MM.1S (cell line): ENCODE measurements around the gene ZNF275.

Source experiments
- DNase-seq: peaks from one replicate; pipeline ENCODE4 v3.0.0-alpha.2; 2015
- H2AFZ ChIP-seq: fragments of 300-600 bp; sonication (generic); 2 replicates; pipeline ENCODE4 v1.6.0; 2016; ENCODE audit warnings: antibody characterized with exemption, low read length
- H3F3A ChIP-seq: fragments of 300-600 bp; sonication (generic); 2 replicates; pipeline ENCODE4 v1.6.1; 2016; ENCODE audit warnings: mild to moderate bottlenecking, antibody characterized with exemption, low read length, moderate library complexity, mixed read lengths; ENCODE audit not compliant: insufficient read depth
- H3K27ac ChIP-seq: fragments of 300-600 bp; sonication (generic); 2 replicates; pipeline ENCODE4 v1.5.1; 2016; ENCODE audit warnings: mild to moderate bottlenecking, low read length
- H3K27me3 ChIP-seq: fragments of 300-600 bp; sonication (generic); replicated peaks from 2 replicates; pipeline ENCODE4 v1.6.0; 2016; ENCODE audit warnings: low read length; ENCODE audit not compliant: insufficient read depth
- H3K36me3 ChIP-seq: fragments of 300-600 bp; sonication (generic); replicated peaks from 2 replicates; pipeline ENCODE4 v1.6.1; 2016; ENCODE audit warnings: mild to moderate bottlenecking, low read length, mixed read lengths; ENCODE audit not compliant: insufficient read depth
- H3K4me1 ChIP-seq: fragments of 300-600 bp; sonication (generic); 2 replicates; pipeline ENCODE4 v1.6.1; 2016; ENCODE audit warnings: low read length, mixed read lengths
- H3K4me2 ChIP-seq: fragments of 300-600 bp; sonication (generic); 2 replicates; pipeline ENCODE4 v1.6.0; 2016; ENCODE audit warnings: low read depth, low read length
- H3K4me3 ChIP-seq: fragments of 300-600 bp; sonication (generic); 2 replicates; pipeline ENCODE4 v1.5.1; 2016; ENCODE audit warnings: low read length, mixed read lengths
- H3K79me2 ChIP-seq: fragments of 300-600 bp; sonication (generic); 2 replicates; pipeline ENCODE4 v1.6.1; 2016; ENCODE audit warnings: mixed run types, low read length, mixed read lengths
- H3K9ac ChIP-seq: fragments of 300-600 bp; sonication (generic); 2 replicates; pipeline ENCODE4 v1.6.1; 2016; ENCODE audit warnings: low read length, mixed read lengths
- H3K9me2 ChIP-seq: fragments of 300-600 bp; sonication (generic); replicated peaks from 2 replicates; pipeline ENCODE4 v1.6.1; 2016; ENCODE audit warnings: mild to moderate bottlenecking, low read length, mixed read lengths; ENCODE audit not compliant: insufficient read depth
- H3K9me3 ChIP-seq: fragments of 300-600 bp; sonication (generic); replicated peaks from 2 replicates; pipeline ENCODE4 v1.6.1; 2016; ENCODE audit warnings: mild to moderate bottlenecking, low read length, mixed read lengths; ENCODE audit not compliant: insufficient read depth
- H4K20me1 ChIP-seq: fragments of 300-600 bp; sonication (generic); 2 replicates; pipeline ENCODE4 v1.6.1; 2016; ENCODE audit warnings: mild to moderate bottlenecking, low read length, moderate library complexity, mixed read lengths; ENCODE audit not compliant: insufficient read depth
- EZH2 ChIP-seq: fragments of 300-600 bp; sonication (generic); optimal IDR thresholded peaks from 2 replicates; pipeline ENCODE3; 2017; ENCODE audit warnings: low read depth, mild to moderate bottlenecking, antibody characterized with exemption, low read length, mixed read lengths
- EZH2phosphoT487 ChIP-seq: fragments of 300-600 bp; sonication (generic); IDR thresholded peaks from 2 replicates; pipeline ENCODE4 v1.6.1; 2018; ENCODE audit warnings: antibody characterized with exemption, low read length
- TF ChIP-seq, protein P1 (sequence below): fragments of 300-600 bp; sonication (generic); IDR thresholded peaks from 2 replicates; pipeline ENCODE4 v1.5.1; 2016; ENCODE audit warnings: antibody characterized with exemption, low read length, mixed read lengths

Gene ZNF275

GRCh38 chrX:153386097-153386496, 52.1 kb downstream of the ZNF275 start:
- H3K4me1 ChIP-seq = no peaks in the 10 kb centered on the region
- H3K9me2 ChIP-seq = no peaks in the 10 kb centered on the region
- H3K27ac ChIP-seq = no peak overlapping the region
- H3K9ac ChIP-seq = no peak overlapping the region
- no peak for DNase-seq
- H3K4me2 ChIP-seq = no peak overlapping the region
- no peaks in the 10 kb centered on the region for H3K27me3 ChIP-seq
- no peaks in the 10 kb centered on the region for H3K79me2 ChIP-seq
- no peak overlapping the region for H2AFZ ChIP-seq
- no peaks in the 10 kb centered on the region for H4K20me1 ChIP-seq
- no peak overlapping the region for H3K4me3 ChIP-seq
- no peaks in the 10 kb centered on the region for H3K36me3 ChIP-seq
- H3F3A ChIP-seq = no peaks in the 10 kb centered on the region
- H3K9me3 ChIP-seq = no peaks in the 10 kb centered on the region
- TF ChIP-seq EZH2 (no peak), EZH2phosphoT487 (no peak)
- TF ChIP-seq, protein P1, sequence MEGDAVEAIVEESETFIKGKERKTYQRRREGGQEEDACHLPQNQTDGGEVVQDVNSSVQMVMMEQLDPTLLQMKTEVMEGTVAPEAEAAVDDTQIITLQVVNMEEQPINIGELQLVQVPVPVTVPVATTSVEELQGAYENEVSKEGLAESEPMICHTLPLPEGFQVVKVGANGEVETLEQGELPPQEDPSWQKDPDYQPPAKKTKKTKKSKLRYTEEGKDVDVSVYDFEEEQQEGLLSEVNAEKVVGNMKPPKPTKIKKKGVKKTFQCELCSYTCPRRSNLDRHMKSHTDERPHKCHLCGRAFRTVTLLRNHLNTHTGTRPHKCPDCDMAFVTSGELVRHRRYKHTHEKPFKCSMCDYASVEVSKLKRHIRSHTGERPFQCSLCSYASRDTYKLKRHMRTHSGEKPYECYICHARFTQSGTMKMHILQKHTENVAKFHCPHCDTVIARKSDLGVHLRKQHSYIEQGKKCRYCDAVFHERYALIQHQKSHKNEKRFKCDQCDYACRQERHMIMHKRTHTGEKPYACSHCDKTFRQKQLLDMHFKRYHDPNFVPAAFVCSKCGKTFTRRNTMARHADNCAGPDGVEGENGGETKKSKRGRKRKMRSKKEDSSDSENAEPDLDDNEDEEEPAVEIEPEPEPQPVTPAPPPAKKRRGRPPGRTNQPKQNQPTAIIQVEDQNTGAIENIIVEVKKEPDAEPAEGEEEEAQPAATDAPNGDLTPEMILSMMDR = no peak

DNA sequence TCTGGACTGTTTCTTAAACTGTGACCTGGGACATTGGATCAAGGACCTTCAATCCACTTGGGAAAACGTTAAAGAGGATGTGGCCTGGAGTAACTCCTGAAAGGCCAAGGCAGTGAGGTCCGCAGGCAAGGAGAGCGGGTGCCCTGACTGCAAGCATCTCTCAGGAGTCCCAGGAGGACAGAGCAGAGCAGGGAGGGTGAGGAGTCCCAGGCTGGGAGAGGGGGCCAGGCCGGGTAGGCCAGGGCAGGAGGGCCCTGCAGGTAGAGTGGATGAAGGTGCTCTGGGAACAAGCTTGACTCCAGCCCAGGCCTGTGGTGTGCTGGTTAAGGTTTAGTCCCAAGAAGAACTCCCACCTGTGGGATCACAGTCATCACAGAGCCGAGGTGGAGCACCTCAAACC, 53.4 kb downstream of the ZNF275 start:
- H3K27me3 ChIP-seq = no peaks in the 10 kb centered on the region
- H3F3A ChIP-seq = no peaks in the 10 kb centered on the region
- TF ChIP-seq EZH2phosphoT487 (no peak), EZH2 (no peak)
- TF ChIP-seq, protein P1 = no peak
- H4K20me1 ChIP-seq = no peaks in the 10 kb centered on the region
- DNase-seq = no peak
- no peaks in the 10 kb centered on the region for H3K36me3 ChIP-seq
- no peaks in the 10 kb centered on the region for H3K9me3 ChIP-seq
- no peak overlapping the region for H3K9ac ChIP-seq
- no peak overlapping the region for H3K4me2 ChIP-seq
- H3K79me2 ChIP-seq = no peaks in the 10 kb centered on the region
- no peaks in the 10 kb centered on the region for H3K9me2 ChIP-seq
- no peak overlapping the region for H3K4me3 ChIP-seq
- no peak overlapping the region for H3K27ac ChIP-seq
- H2AFZ ChIP-seq = no peak overlapping the region
- H3K4me1 ChIP-seq = no peaks in the 10 kb centered on the region

- Histone ChIP-seq H3K4me1 (no peaks in the 10 kb centered on the region), H3K9ac (no peak overlapping the region), H3K36me3 (no peaks in the 10 kb centered on the region), H3K27ac (no peak overlapping the region), H3K4me3 (no peak overlapping the region), H4K20me1 (no peaks in the 10 kb centered on the region), H3K9me2 (no peaks in the 10 kb centered on the region), H3F3A (no peaks in the 10 kb centered on the region), H3K9me3 (no peaks in the 10 kb centered on the region), H3K27me3 (no peaks in the 10 kb centered on the region), H3K4me2 (no peak overlapping the region), H3K79me2 (no peaks in the 10 kb centered on the region), H2AFZ (no peak overlapping the region)
- DNase-seq = no peak
- TF ChIP-seq EZH2 (no peak), EZH2phosphoT487 (no peak)
- TF ChIP-seq, protein P1 = no peak
Observed at GRCh38 chrX:153387987-153388721, 54.2 kb downstream of the ZNF275 start.
